ENCODE results near the gene ADGRG7.

Gene ADGRG7

DNA sequence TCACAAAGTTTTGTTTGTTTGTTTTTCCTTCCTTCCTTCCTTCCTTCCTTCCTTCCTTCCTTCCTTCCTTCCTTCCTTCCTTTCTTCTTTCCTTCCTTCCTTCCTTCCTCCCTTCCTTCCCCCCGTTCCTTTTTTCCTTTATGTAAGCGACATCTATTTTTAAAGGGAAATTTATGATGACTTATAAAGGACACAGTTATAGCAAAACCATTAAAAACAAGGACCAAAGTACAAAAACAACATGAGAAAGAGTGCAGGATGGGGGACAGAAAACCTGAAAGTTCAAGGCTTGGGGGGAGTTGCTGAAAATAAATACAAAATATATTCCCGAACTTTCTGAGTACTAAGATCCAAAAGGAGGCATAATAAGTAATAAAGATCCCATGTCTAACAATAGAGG is 1.8 kb downstream of the ADGRG7 start:
- TF ChIP-seq, protein P1, sequence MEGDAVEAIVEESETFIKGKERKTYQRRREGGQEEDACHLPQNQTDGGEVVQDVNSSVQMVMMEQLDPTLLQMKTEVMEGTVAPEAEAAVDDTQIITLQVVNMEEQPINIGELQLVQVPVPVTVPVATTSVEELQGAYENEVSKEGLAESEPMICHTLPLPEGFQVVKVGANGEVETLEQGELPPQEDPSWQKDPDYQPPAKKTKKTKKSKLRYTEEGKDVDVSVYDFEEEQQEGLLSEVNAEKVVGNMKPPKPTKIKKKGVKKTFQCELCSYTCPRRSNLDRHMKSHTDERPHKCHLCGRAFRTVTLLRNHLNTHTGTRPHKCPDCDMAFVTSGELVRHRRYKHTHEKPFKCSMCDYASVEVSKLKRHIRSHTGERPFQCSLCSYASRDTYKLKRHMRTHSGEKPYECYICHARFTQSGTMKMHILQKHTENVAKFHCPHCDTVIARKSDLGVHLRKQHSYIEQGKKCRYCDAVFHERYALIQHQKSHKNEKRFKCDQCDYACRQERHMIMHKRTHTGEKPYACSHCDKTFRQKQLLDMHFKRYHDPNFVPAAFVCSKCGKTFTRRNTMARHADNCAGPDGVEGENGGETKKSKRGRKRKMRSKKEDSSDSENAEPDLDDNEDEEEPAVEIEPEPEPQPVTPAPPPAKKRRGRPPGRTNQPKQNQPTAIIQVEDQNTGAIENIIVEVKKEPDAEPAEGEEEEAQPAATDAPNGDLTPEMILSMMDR (IDR thresholded peaks at IDR 0.05; ENCODE audit: low read depth, low read length): no peak
- no peak for DNase-seq (ENCODE audit: low read depth in 2 of 2)
- H3K4me3 ChIP-seq (replicated peaks in 1 of 2; ENCODE audit: low read depth in 2 of 2, low read length in 2 of 2): no peak overlapping the region

DNA sequence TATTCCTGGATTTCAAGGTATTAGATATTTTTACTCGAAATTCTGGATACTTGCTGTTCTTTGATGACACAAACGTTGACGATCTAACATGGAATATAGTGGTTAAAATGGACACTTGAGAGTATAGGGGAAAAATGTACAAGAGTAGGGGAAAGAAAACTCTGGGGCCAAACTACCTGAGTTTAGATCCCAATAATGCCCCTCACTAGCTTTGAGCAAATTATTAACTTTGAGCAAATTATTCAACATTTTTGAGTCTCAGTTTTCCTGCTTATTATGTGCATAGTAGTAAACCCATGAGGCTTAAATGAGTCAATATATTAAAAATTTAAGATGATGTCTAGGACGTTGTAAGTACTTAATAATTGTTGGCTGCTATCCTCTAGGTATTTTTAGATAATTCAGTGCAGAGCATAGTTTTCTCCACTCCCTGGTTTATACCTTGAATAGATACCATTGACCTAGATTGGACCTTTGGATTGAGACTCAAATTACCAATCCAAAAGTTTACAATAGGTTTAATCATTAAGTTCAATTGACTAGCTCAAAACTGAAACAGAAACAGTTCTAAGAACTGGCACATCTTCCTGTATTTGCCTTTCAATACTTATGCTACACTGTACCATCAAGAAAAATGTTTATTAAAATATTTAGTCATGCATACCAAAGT is 4.5 kb downstream of the ADGRG7 start:
- no peak overlapping the region for H3K4me3 ChIP-seq (replicated peaks in 1 of 2; ENCODE audit: low read depth in 2 of 2, low read length in 2 of 2)
- TF ChIP-seq, protein P1 (IDR thresholded peaks at IDR 0.05; ENCODE audit: low read depth, low read length): no peak
- no peak for DNase-seq (ENCODE audit: low read depth in 2 of 2)

DNA sequence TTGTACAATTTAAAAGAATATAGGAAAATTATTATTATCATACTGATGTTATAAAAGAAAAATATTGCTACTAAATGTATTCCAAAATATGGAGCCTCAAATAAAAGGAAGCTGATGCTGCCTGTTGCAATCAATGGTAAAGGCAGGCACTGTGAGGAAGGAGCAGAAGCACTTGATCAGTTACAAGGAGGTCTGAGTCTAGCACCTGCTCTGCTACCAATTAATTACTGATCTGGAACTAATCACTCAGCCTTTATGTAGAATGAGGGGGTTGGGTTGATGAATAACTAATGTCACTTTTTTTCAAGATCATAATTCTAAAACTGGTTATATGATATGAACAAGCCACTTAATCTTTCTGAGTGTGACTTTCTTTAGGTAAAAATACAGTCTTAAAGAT is 5.5 kb downstream of the ADGRG7 start:
- TF ChIP-seq, protein P1 (IDR thresholded peaks at IDR 0.05; ENCODE audit: low read depth, low read length): no peak
- DNase-seq (ENCODE audit: low read depth in 2 of 2): no peak
- H3K4me3 ChIP-seq (replicated peaks in 1 of 2; ENCODE audit: low read depth in 2 of 2, low read length in 2 of 2): no peak overlapping the region

DNA sequence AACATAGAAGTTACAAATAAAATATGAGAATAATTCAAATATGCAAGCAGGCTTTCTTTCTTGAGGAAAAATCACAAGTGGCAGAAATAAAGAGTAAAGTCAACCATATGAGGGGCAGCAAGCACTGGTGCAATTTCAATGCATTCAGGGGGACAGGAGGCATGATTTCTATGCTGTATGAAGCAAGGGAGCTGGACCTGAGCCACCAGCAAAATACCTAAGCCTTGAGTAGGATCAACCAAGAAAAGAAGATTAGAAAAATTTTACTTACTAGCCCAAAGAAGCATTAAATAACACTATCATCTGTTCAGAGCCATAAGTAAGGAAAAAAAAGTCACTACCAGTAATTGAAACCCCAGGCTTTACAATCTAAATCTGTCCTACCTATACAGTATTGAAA is 6.3 kb downstream of the ADGRG7 start:
- no peak overlapping the region for H3K4me3 ChIP-seq (replicated peaks in 1 of 2; ENCODE audit: low read depth in 2 of 2, low read length in 2 of 2)

DNA sequence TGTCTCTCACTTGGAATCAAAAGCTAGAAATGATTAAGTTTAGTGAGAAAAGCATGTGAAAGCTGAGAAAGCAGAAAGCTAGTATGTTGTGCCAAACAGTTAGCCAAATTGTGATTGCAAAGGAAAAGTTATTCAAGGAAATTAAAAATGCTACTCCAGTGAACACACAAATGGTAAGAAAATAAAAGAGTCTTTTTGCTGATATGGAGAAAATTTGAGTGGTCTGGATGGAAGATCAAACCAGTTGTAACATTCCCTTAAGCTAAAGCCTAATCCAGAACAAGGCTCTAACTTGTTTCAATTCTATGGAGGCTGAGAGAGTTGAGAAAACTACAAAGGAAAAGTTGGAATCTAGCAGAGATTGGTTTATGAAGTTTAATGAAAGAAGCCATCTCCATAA is 11.8 kb downstream of the ADGRG7 start:
- H3K4me3 ChIP-seq (replicated peaks in 1 of 2; ENCODE audit: low read depth in 2 of 2, low read length in 2 of 2): no peak overlapping the region
- no peak for DNase-seq (ENCODE audit: low read depth in 2 of 2)
- TF ChIP-seq, protein P1 (IDR thresholded peaks at IDR 0.05; ENCODE audit: low read depth, low read length): no peak

More for the DNA sequence above, 6.3 kb downstream of the ADGRG7 start:
- TF ChIP-seq, protein P1 (IDR thresholded peaks at IDR 0.05; ENCODE audit: low read depth, low read length): no peak
- DNase-seq (ENCODE audit: low read depth in 2 of 2): peak; percentile 49 to 56

DNA sequence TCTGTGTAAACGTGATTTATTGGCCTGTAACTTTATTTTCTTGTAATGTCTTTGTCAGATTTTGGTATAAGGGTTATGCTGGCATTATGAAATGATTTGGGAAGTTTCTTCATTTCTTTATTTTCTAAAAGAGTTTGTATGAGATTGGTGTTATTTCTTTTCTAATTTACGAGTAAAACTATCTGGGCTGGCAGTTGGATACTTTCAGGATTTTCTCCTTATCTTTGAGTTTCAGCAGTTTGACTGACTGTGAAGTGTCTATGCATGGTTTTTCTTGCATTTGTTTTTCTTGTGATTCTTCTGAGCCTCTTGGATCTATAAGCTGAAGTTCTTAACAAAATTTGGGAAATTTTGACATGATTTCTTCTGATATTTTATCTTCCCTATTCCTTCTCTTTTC is 18.1 kb downstream of the ADGRG7 start:
- DNase-seq (ENCODE audit: low read depth in 2 of 2): no peak
- H3K4me3 ChIP-seq (replicated peaks in 1 of 2; ENCODE audit: low read depth in 2 of 2, low read length in 2 of 2): no peak overlapping the region
- TF ChIP-seq, protein P1 (IDR thresholded peaks at IDR 0.05; ENCODE audit: low read depth, low read length): no peak

Measured in cardiac fibroblast (primary cell).